ENCODE data around the gene POLE3.
"Not testable (repeated sequence)": the region's sequence is repeated elsewhere in the genome, so short reads cannot be mapped to it uniquely, and the experiment has no call there.

POLE3 gene

GRCh38 chr9:113390192-113390960 is 20.1 kb downstream of the POLE3 start:
- H3K9me3 Mint-ChIP-seq: no peaks in the 10 kb centered on the region
- no peaks in the 10 kb centered on the region for H3K27me3 Mint-ChIP-seq
- H3K4me3 Mint-ChIP-seq: no peak overlapping the region
- peaks cover 52% of the 10 kb centered on the region for H3K36me3 Mint-ChIP-seq
- no peak for ATAC-seq
- no peaks in the 10 kb centered on the region for H3K4me1 Mint-ChIP-seq
- no peak overlapping the region for H3K27ac Mint-ChIP-seq

DNA sequence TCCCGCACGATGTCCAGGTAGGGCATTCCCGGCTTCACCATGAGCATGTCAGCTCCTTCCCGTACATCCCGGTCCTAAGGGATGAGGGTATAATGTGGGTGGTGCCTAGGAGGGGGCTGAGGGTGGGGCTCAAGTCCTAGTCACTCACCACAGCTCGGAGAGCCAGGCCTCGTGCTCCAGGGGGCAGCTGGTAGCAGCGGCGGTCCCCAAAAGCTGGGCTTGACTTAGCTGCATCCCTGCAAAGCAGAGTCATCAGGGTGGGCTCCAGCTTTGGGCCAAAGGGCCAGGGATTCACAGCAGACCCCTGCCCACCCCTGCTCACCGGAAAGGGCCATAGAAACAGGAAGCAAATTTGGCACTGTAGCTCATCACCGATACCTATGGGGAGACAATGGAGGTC is 21.0 kb downstream of the POLE3 start:
- Mint-ChIP-seq H3K36me3 (peaks cover 52% of the 10 kb centered on the region), H3K27ac (no peak overlapping the region), H3K9me3 (no peaks in the 10 kb centered on the region), H3K4me3 (no peak overlapping the region), H3K27me3 (no peaks in the 10 kb centered on the region), H3K4me1 (no peaks in the 10 kb centered on the region)
- no peak for ATAC-seq

- peaks cover 52% of the 10 kb centered on the region for H3K36me3 Mint-ChIP-seq
- no peaks in the 10 kb centered on the region for H3K9me3 Mint-ChIP-seq
- H3K4me1 Mint-ChIP-seq: no peaks in the 10 kb centered on the region
- no peak overlapping the region for H3K4me3 Mint-ChIP-seq
- no peak for ATAC-seq
- no peaks in the 10 kb centered on the region for H3K27me3 Mint-ChIP-seq
- no peak overlapping the region for H3K27ac Mint-ChIP-seq
Observed at GRCh38 chr9:113388833-113389232, 21.6 kb downstream of the POLE3 start.

DNA sequence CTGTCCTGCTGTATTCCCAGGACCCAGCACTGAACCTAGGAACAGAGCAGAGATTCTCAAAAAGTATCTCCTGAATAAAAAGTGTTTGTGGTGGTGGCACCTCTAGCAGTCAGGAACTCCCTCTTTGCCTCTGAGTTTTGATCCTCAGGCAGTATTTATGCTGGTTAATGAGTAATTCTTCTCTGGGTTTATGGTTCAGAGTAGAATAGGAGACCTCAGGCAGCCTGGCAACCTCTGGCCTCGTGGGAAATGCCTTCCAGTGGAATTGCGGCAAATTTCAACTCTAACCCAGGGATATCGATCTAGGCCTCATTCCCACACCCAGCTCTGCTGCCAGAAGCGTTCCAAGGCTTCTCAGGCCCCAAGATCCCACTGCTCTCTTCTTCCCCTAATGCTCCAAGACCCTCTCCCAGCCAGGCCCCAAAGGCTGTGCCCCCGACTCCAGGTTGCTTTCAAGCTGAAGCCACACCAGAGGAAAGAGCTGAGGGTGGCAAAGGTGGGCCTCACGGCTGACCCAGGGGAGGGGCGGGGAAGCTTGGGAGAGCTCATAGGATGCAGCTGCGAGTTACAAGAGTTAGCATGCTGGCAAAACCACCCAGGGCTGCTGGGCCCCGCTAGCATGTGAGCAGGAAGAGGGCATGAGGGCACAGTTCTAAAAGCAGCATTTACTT is 22.8 kb downstream of the POLE3 start:
- Mint-ChIP-seq H3K4me3 (no peak overlapping the region), H3K27me3 (no peaks in the 10 kb centered on the region), H3K36me3 (peaks cover 52% of the 10 kb centered on the region), H3K27ac (no peak overlapping the region), H3K4me1 (no peaks in the 10 kb centered on the region), H3K9me3 (no peaks in the 10 kb centered on the region)
- ATAC-seq: no peak

- H3K27me3 Mint-ChIP-seq: no peaks in the 10 kb centered on the region
- no peak for ATAC-seq
- no peak overlapping the region for H3K4me3 Mint-ChIP-seq
- no peaks in the 10 kb centered on the region for H3K4me1 Mint-ChIP-seq
- no peaks in the 10 kb centered on the region for H3K9me3 Mint-ChIP-seq
- peaks cover 47% of the 10 kb centered on the region for H3K36me3 Mint-ChIP-seq
- no peak overlapping the region for H3K27ac Mint-ChIP-seq
Observed at GRCh38 chr9:113386571-113387393, 23.7 kb downstream of the POLE3 start.

DNA sequence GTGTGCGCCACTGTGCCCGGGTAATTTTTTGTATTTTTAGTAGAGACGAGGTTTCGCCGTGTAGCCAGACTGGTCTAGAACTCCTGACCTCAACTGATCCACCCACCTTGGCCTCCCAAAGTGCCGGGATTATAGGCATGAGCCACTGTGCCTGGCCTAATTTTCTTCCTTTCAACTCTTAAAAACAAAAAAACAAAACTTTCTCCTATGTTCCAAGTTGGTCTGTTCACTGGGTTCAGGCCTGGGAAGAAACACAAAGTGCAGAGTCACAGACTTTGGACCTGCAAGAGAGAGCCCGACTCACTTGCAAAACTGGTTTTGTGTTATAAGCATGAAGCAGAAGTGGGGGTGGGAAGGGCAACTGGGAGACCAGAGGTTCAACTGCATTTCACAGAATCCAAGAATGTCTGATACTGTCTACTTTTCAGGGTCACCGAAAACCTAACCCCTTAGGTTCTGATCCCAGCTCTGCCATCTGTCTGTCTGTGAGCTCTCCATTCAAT is 28.5 kb downstream of the POLE3 start:
- no peak for ATAC-seq
- Mint-ChIP-seq H3K27ac (peak overlapping the region; percentile 45), H3K9me3 (no peaks in the 10 kb centered on the region)

GRCh38 chr9:113381441-113381840 is 29.0 kb downstream of the POLE3 start:
- ATAC-seq, H3K36me3 Mint-ChIP-seq: not testable (repeated sequence)

More for the DNA sequence above, 28.5 kb downstream of the POLE3 start:
- Mint-ChIP-seq H3K4me3 (no peak overlapping the region), H3K27me3 (no peaks in the 10 kb centered on the region), H3K4me1 (peaks cover 14% of the 10 kb centered on the region), H3K36me3 (peaks cover 2% of the 10 kb centered on the region)

GRCh38 chr9:113380869-113381378 is 29.6 kb downstream of the POLE3 start:
- Mint-ChIP-seq H3K4me3 (no peak overlapping the region), H3K4me1 (peaks cover 14% of the 10 kb centered on the region), H3K36me3 (no peaks in the 10 kb centered on the region), H3K27me3 (no peaks in the 10 kb centered on the region), H3K9me3 (no peaks in the 10 kb centered on the region), H3K27ac (peak overlapping the region; percentile 45)
- ATAC-seq: peak; percentile 77

More at GRCh38 chr9:113381441-113381840, 29.0 kb downstream of the POLE3 start:
- peak overlapping the region; percentile 45 for H3K27ac Mint-ChIP-seq
- H3K4me3 Mint-ChIP-seq: peak overlapping the region; percentile 61
- H3K4me1 Mint-ChIP-seq: peaks cover 14% of the 10 kb centered on the region
- not testable (repeated sequence) for H3K27me3 Mint-ChIP-seq, H3K9me3 Mint-ChIP-seq

DNA sequence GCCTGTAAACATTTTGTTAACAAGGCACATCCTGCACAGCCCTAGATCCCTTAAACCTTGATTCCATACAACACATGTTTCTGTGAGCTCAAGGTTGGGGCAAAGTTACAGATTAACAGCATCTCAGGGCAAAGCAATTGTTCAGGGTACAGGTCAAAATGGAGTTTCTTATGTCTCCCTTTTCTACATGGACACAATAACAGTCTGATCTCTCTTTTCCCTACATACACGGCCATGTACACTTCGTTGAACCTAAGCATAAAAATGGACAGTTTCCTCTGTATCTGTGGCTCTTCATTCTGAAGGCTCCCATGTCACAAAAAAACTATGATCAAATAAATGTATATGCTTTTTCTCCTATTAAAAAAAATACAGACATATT is 30.7 kb downstream of the POLE3 start:
- not testable (repeated sequence) for H3K9me3 Mint-ChIP-seq, H3K36me3 Mint-ChIP-seq, ATAC-seq, H3K4me3 Mint-ChIP-seq, H3K27me3 Mint-ChIP-seq
- Mint-ChIP-seq H3K27ac (peak overlapping the region; percentile 45), H3K4me1 (peaks cover 24% of the 10 kb centered on the region)

DNA sequence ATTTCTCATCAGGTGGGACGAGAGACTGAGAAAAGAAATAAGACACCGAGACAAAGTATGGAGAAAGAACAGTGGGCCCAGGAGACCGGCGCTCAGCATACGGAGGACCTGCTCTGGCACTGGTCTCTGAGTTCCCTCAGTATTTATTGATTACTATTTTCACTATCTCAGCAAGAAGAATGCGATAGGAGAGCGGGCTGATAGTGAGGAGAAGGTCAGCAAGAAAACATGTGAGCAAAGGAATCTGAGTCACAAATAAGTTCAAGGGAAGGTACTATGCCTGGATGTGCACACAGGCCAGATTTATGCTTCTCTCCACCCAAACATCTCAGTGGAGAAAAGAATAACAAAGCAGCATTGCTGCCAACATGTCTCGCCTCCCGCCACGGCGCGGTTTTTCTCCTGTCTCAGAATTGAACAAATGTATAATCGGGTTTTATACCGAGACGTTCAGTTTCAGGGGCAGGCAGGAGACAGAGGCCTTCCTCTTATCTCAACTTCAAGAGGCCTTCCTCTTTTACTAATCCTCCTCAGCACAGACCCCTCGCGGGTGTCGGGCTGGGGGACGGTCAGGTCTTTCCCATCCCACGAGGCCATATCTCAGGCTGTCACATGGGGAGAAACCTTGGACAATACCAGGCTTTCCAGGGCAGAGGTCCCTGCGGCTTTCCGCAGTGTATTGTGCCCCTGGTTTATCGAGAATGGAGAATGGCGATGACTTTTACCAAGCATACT is 31.2 kb downstream of the POLE3 start:
- Mint-ChIP-seq H3K4me1 (peaks cover 26% of the 10 kb centered on the region), H3K27ac (peak overlapping the region; percentile 45)
- ATAC-seq, H3K36me3 Mint-ChIP-seq, H3K4me3 Mint-ChIP-seq, H3K27me3 Mint-ChIP-seq, H3K9me3 Mint-ChIP-seq: not testable (repeated sequence)

DNA sequence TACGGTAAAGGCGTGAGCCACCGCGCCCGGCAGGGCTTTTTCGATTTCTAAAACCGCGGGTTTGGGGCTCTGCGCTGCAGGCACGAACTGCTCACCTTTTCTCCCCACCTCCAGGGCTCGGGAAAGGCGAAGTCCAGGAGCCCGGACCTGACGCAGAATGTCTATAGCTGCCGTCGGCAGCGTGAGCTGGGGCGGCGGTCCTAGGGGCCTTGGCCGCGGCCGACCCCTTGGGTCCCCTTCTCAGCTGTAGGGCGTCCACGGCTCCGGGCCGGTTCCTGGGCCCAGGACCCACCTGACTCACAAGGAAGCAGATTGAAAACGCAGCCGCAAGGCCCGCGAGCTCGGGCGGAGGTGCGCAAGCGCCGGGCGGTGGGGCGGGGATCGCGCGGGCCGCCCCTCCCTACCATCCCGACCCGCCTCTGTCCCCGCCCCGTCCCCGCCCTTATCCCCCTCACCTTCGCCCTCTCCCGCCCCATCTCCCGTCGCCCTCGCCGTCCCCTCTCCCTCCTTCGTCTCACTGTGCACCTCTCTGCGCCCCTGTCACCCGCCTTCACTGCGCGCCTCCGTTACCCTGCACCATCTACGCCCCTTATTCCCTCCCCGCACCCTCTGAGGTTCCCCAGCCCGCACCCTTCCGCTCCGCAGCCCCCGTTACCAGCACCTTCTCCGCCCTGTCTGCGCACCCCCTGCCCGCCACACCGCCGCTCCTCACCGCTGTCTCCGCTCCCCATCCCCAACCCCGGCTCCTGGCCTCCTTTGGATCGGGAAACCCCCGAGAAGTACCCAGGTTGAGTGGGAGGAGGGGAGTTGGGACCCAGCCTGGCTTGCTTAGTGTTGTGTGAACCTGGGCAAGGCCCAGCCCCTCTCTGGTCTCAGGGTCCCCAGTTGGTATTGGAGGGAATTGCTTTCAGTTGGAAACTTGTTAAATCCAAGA is 33.6 kb downstream of the POLE3 start, which contains the start of gene HDHD3:
TSS of gene HDHD3 (minus strand) at position 353 of the 934 bp plus-strand sequence. CDS start 2,632 bp downstream, outside the sequence.
- Mint-ChIP-seq H3K27ac (peak within 1 kb of the TSS; percentile 85), H3K4me1 (peaks cover 26% of the 10 kb centered on the region), H3K9me3 (no peaks in the 10 kb centered on the region), H3K4me3 (peak within 1 kb of the TSS; percentile 91), H3K27me3 (no peaks in the 10 kb centered on the region), H3K36me3 (peaks cover 20% of the 10 kb centered on the region)
- peak; percentile 91 for ATAC-seq

- H3K4me3 Mint-ChIP-seq: peak overlapping the region; percentile 71
- H3K4me1 Mint-ChIP-seq: peaks cover 13% of the 10 kb centered on the region
- peak overlapping the region; percentile 85 for H3K27ac Mint-ChIP-seq
- peaks cover 20% of the 10 kb centered on the region for H3K36me3 Mint-ChIP-seq
- ATAC-seq: no peak
- no peaks in the 10 kb centered on the region for H3K9me3 Mint-ChIP-seq
- no peaks in the 10 kb centered on the region for H3K27me3 Mint-ChIP-seq
Observed at GRCh38 chr9:113375057-113376023, 35.1 kb downstream of the POLE3 start.
